Right atrium auricular region (tissue), 2 donors: ENCODE data around the gene EIF4G1. TPM values are rescaled to one million over a fixed set of nuclear protein-coding genes. Genes with fewer than 3 reads are reported as not detected.

Source experiments
- DNase-seq: peaks from one replicate; pipeline ENCODE4 v3.0.0-alpha.2; 2019; ENCODE audit warnings: low spot score
- H3K27ac ChIP-seq, 2 donors: fragments of 200-600 bp; sonication (generic); 1 replicate in 1 of 2; 2 replicates in 1 of 2; pipeline ENCODE4 v1.5.1; 2016 to 2019
- H3K27me3 ChIP-seq, 2 donors: fragments of 200-600 bp; sonication (generic); one replicate each; pipeline versions ENCODE4 v1.5.1 to v1.6.0; 2017 to 2019
- H3K36me3 ChIP-seq: fragments of 200-600 bp; sonication (generic); one replicate; pipeline ENCODE4 v1.5.1; 2016
- H3K4me1 ChIP-seq, 2 donors: fragments of 200-600 bp; sonication (generic); one replicate each; pipeline versions ENCODE4 v1.5.1 to v1.6.0; 2017 to 2019
- H3K4me3 ChIP-seq, 2 donors: fragments of 200-600 bp; sonication (generic); 1 replicate in 1 of 2; 2 replicates in 1 of 2; pipeline ENCODE4 v1.5.1; 2017 to 2019; ENCODE audit warnings: mild to moderate bottlenecking in 1 of 2, moderate library complexity in 1 of 2
- H3K9me3 ChIP-seq, 2 donors: fragments of 200-600 bp; sonication (generic); one replicate each; pipeline ENCODE4 v1.5.1; 2019
- CTCF ChIP-seq, 2 donors: fragments of 200-600 bp; sonication (generic); IDR thresholded peaks; one replicate each; pipeline ENCODE4 v1.5.1; 2019; ENCODE audit warnings: antibody characterized with exemption in 2 of 2
- total RNA-seq, 2 donors: library from RNA; depleted of rRNA; stranded (reverse); fragments of >200 nt; gene quantifications; one replicate each; pipeline ENCODE4 v1.1.0, GENCODE V29; 2016

Gene EIF4G1
- total RNA-seq, 2 donors from 2014 or later: 270 to 276 TPM

DNA sequence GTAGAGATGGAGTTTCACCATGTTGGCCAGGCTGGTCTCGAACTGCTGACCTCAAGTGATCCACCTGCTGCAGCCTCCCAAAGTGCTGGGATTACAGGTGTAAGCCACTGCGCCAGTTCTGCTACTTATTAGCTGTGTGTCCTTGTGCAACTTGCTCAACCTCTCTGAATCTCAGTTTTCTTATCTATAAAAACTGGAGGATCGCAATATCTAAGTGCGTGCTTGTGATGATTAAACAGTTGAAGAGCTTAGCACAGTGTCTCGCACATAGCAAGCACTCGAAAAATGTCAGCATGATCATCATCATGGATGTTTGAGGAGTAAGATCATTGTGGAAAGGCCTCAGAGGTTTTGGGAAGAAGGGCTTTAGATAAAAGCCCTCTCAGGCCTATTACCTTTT is 36.2 kb downstream of the EIF4G1 start:
- Histone ChIP-seq H3K36me3 (no peaks in the 10 kb centered on the region), H3K9me3 (no peaks in the 10 kb centered on the region), H3K4me1 (peaks cover 0 to 5% of the 10 kb centered on the region in 2 donors), H3K4me3 (no peak overlapping the region), H3K27ac (no peak overlapping the region), H3K27me3 (no peaks in the 10 kb centered on the region)
- DNase-seq: no peak
- TF ChIP-seq CTCF (IDR thresholded peaks at IDR 0.05): no peak

DNA sequence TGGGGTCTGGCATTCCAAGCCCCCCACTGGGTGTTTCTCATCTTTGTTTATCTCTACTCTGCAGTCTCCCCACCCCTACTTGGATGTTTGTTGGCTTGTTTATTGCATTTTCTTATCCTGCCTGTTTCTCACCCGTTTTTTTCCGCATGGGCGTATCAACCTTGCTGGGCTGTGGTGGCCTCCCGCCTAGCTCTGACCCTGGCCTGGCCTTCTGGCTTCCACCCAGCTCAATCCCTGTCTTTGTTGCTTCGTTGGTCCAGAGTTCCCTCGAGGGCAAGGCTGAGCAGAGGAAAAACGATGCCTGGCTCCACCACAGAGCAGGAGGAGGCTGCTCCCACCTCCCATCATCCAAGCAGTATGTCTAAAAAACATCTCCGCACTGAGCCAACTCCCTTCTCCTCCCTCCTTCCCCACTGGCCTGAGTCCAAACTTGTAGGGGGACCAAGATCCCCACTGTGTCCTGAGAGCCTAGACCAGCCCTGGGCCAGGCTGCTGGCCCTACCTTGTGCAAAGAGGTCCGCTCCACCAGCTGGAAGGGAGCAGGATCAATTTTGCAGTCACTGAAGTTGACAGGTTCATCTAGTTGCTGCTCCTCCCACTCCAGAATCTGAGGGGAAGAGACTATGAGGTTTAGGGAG is 37.2 kb downstream of the EIF4G1 start:
- H3K27me3 ChIP-seq: no peaks in the 10 kb centered on the region
- H3K9me3 ChIP-seq: no peaks in the 10 kb centered on the region
- no peak for TF ChIP-seq CTCF (IDR thresholded peaks at IDR 0.05)
- H3K36me3 ChIP-seq: no peaks in the 10 kb centered on the region
- H3K4me3 ChIP-seq: no peak overlapping the region
- H3K27ac ChIP-seq: no peak overlapping the region
- DNase-seq: no peak
- no peaks in the 10 kb centered on the region for H3K4me1 ChIP-seq

- no peaks in the 10 kb centered on the region for H3K4me1 ChIP-seq
- no peaks in the 10 kb centered on the region for H3K9me3 ChIP-seq
- no peak overlapping the region for H3K27ac ChIP-seq
- no peaks in the 10 kb centered on the region for H3K36me3 ChIP-seq
- TF ChIP-seq CTCF (IDR thresholded peaks at IDR 0.05): no peak
- no peaks in the 10 kb centered on the region for H3K27me3 ChIP-seq
- H3K4me3 ChIP-seq: no peak overlapping the region
- no peak for DNase-seq
Measured at GRCh38 chr3:184352149-184352785, 37.9 kb downstream of the EIF4G1 start.

- no peak for DNase-seq
- Histone ChIP-seq H3K27me3 (no peaks in the 10 kb centered on the region), H3K36me3 (no peaks in the 10 kb centered on the region), H3K4me3 (no peak overlapping the region), H3K9me3 (no peaks in the 10 kb centered on the region), H3K4me1 (no peaks in the 10 kb centered on the region), H3K27ac (no peak overlapping the region)
- TF ChIP-seq CTCF (IDR thresholded peaks at IDR 0.05): no peak
Measured at GRCh38 chr3:184352897-184353545, 38.6 kb downstream of the EIF4G1 start.

- Histone ChIP-seq H3K27ac (no peak overlapping the region), H3K27me3 (no peaks in the 10 kb centered on the region), H3K4me3 (no peak overlapping the region), H3K36me3 (no peaks in the 10 kb centered on the region), H3K4me1 (no peaks in the 10 kb centered on the region), H3K9me3 (no peaks in the 10 kb centered on the region)
- DNase-seq: no peak
- no peak for TF ChIP-seq CTCF (IDR thresholded peaks at IDR 0.05)
Measured at GRCh38 chr3:184353546-184353941, 39.1 kb downstream of the EIF4G1 start.
